GM21528 (cell line): ENCODE measurements around the gene GUCA2B.

Source experiments
- ATAC-seq: cut with Tn5 transposase; IDR thresholded peaks from one replicate; pipeline ENCODE4 v1.9.1; 2021; ENCODE audit warnings: mild to moderate bottlenecking, moderate library complexity; ENCODE audit not compliant: unreplicated experiment, low FRiP score

The GUCA2B gene

DNA sequence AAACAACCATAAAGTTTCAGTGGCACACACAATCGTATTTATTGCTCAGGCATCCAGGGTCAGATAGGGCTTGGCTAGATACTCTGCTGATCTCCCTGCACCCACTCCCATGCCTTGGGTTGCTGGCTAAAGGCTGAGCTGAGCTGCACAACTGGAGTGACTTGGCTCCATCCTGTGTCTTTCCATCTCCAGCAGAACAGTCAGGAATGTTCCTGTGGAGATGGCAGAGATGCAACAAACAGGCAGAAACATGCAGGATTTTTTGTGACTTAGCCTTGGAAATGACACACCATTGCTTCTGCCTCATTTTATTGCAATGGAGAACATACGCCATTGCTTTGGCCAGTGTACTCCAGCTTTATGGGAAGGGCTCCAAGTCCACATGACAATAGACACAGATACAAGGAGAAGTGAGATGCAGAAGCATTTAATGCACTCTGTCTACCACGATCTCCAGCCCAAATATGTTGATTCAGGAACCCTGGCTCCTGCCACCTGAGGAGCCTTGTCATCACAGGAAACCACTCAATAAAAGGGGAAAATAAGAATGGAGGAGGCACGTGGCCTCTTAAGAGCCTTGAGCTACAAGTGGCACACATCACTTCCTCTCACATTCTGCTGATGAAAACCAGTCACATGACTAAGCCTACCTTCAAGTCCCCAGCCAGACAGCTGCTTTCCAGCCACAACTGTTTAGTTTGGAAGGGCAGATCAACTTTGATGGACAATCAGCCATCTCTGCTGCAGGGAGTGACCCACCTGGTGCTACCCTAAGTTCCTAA is 10.1 kb upstream of the GUCA2B start:
- ATAC-seq = no peak

DNA sequence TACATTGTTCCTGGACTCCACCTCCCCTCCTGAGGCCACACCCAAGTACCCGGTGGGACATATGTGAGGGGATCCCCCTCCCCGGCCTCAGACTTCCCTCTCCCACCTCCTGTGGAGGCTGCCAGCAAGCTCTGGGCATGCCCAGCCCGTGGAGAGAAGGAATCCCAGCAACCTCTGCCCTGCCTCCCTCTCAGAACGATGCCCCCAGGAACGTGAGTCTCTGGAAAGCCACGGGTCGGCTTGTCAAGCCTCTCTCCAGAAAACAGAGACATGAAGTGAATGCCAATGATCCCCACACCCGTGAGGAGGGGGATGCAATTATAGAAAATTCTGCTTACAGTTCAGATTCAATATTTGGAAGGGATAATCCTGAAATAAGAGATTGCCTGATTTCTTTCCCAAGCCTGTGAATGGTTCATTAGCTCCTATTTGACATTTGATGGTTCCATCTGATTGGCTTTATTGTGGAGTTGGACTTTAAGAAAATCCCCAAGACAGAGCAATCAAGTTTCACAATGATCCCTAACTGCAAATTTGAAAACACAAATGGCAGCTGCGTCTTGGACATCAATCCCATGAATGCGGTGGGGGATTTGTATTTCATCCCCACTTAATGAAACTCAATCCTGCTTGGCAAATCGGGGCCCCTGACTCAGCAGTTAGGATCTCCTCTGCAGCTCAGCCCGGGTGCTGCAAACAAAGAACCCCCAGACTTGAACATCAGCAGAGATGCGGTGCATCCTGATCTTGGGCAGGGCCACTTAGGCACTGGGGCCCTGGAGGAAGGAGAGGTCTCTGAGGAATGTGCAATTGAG is 9.1 kb upstream of the GUCA2B start:
- no peak for ATAC-seq

DNA sequence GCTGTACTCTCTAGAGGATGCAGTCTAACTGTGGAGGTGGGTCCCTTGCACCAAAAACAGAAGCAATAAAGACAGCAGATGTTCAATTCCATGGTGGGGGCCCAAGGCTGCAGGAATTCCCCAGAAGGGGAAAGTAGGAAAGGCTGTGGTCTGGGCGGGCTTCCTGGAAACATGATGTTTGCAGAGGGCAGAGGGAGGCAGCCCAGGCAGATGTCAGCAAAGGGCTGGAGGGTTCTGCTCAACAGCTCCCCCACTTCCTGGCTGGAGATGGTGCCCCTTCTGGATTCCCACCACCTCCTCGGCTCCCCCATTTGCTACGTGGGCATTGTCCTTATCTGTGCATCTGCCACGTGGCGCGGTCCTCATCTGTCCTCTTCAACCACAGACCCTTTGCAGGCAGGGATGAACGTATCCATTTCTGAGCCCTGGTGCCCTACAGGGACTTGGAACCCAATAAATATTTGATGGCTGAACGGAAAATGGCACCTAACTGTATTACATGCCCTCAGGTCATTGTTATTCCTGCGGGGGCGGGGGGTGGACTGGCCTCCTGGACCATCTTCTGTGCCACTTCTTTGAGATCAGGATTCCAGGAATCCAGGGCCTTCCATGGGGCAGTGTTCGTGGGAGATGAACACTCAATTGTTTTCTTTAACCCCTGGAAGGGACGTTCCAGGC is 8.4 kb upstream of the GUCA2B start:
- ATAC-seq = no peak

DNA sequence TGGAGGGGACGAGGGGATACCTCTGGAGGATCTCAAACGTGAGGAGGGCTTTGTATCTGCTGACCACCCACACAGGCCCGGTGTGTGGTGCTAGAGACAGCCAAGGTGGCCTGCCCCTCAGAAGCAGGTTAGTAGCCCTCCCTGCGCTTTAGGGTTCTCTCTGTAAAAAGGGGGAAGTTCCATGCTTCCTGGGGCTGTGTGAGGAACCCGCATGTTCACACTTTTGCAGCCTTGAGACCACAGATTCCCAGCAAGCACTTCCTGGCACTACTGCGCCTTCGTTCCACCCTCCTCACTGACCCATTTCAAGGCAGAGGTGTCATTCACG is 7.9 kb upstream of the GUCA2B start:
- ATAC-seq = no peak

DNA sequence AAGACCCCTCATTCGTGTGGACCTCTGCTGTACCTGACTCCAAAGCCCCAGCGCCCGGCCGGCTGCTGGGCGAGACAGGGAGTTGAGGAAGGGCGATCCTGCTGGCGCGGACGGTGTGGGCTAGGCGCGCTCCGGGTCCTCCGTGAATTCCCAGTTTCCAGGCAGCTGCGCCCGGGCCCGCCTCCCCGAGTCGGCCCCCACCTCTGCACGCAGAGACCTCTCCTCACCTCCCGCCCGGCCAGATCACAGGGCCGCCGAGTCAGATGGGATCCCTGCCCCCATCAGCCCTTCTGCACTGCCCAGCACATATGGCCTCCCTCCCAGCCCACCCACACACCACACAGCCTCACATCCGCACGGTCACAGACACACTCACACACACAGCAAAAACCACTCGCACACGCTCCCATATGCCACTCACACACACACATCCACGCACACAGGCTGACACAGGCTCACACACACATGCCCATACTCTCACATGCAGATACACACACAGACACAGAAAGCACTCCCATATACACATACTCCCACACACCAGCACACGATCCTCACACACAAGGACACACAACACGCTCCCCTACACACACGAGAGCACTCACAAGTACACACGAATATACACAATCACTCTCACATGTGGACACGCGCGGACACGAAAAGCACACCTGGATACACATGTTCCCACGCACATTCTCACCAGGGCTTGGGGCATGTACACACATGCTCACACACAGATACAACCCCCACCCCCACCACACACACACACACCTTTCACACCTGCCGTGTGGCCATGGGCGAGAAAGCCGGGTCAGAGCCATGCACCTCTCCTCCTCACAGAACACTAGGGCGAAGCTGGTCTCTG is 7.2 kb upstream of the GUCA2B start:
- ATAC-seq = no peak

DNA sequence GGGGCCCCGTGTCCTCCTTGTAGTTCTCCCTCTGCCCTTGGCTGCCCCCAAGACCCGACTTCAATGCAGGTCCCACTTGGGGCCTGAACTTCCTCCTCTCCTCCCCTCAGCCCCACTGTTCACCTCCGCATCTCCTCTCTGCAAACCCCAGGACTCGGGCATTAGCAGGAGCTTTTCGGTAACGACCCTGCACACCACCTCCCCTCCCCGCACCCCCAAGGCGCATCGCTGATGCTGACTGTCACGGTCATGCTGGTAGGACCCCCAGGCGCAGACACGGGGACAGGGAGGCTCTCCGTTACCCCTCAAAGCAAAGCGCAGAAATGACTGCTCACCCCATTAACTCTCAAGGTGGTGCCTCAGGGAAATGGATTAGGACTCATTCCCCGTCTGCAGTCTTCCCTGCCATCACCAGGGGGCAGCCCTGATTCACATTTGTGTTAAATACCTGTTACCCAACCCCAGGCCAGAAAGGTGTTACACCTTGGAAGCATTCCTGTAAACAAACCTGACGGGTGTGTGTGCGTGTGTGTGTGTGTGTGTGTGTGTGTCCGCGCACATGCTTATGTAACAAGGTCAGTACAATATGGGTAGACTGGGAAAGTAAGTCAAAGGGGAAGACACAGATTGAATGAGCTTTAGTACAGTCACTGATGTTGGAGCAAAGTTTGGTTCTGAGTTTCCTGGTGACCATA is 6.4 kb upstream of the GUCA2B start:
- no peak for ATAC-seq

DNA sequence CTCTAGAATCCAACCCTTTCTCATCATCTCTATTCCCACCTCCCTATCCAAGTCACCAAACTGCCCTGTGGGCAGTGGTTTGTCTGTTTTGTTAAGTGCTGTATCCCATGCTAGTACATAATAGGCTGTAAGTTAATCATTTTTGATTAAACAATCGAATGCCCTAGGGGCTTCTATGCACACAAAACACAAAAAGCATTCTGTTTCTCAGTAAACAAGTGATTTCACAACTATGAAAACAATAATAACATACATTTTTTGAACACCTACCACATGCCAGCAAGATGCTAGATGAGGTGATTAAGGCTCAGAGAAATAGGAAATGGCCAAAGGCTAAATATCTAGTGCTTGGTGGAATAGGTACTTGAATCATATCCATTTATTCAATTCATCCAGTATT is 5.0 kb upstream of the GUCA2B start:
- no peak for ATAC-seq

DNA sequence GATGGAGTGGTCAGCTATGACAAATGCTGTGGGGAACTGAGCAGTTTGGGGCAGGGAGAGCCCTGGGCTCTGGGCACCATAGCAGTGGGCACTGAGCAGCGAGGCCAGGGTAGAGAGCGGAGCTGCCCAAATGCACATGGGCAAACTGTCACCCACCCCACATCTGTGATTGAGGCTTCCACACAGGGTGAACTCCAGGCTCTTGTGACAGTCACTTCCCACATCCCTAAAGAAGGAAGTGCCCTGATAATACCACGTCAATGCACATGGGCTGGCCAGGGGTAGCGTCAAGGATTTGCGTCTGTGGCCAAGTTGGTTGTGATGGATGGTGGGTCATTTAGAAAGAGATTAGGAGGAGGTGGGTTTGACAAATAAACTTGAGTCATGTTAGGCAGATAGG is 2.6 kb upstream of the GUCA2B start:
- ATAC-seq = no peak

DNA sequence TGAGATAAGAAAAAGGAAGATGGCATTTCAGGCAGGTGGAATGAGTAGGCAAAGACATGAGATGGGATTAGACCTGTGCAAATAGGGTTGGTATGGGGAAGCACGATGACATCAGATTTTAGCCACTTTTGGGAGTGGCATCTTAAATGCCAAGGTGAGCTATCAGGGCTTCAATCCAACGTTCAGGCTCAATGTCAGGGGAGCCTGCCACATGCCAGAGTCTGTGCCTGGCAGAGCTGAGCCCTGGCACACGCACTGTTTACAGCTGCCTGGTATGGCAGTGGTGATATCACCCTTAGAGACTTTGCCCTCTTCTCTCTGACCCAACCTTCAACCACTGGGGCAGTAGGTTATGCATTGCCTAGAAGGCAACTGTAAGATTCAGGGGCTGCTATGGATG is 1.1 kb upstream of the GUCA2B start:
- ATAC-seq = no peak

DNA sequence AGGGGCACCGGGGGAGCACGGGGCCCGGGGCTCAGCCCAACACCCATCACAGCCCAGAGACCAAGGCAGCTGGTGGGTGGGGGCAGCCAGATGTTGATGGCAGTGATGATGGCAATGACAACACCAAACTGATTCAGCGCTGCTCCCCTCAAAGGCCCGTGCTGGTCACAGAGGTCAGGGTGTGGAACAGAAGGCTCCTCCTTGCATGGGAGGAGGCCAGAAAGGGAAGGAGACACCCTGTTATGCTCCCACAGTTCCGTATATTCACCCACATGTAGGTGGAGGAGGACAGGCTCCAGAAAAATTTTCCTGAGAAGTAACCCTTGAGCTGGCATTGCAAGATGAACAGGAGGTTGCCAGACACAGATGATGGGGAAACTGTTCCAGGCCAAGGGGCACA is 414 bp downstream of the GUCA2B start:
- no peak for ATAC-seq

DNA sequence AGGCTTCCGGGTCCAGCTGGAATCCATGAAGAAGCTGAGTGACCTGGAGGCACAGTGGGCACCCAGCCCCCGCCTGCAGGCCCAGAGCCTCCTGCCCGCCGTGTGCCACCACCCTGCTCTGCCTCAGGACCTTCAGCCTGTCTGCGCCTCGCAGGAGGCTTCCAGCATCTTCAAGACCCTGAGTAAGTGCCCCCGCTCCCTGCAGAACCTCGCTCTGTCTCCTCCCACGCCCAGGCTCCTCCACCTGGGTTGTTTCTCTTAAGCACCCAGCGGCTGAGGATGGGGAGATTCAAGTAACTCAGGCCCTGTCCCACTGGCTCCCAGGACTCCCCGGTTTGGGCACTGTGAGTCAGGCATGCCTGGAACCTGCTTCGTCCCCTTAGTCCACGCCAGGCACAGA is 1.5 kb downstream of the GUCA2B start:
- ATAC-seq = no peak

DNA sequence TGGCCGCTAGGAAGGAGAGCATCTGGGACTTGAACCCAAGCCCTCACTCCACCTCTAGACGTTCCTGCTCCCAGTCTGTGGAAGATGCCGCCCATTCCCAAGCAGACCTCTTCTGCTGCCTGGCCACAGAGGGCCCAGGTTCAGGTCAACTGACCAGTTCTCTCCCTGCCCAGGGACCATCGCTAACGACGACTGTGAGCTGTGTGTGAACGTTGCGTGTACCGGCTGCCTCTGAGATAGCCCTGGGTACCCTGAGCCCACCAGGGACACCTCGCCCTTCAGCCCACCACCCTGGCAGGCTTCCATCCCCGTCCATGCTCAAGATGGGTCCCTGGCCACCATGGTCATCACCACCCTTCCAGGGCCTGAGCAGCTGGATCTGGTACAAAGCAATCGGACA is 2.2 kb downstream of the GUCA2B start:
- no peak for ATAC-seq

DNA sequence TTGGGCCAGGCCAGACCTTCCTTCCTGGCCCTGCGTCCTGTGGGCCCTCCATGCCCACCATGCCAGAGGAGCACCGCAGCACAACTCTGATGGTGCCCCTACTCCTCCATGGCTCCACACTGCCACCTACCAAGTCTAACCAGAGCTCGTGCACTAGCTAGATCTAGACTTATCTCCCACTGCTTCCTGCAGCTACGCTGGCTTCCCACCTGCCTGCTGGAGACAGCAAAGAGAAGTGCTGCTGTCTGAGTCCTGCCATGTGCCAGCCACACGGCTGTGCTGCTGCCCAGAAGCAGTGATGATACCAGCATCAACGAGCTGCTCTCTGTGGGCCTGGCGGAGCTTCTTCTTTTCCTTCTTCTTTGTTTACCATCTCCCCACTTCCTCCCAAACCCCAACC is 4.5 kb downstream of the GUCA2B start:
- ATAC-seq = no peak

DNA sequence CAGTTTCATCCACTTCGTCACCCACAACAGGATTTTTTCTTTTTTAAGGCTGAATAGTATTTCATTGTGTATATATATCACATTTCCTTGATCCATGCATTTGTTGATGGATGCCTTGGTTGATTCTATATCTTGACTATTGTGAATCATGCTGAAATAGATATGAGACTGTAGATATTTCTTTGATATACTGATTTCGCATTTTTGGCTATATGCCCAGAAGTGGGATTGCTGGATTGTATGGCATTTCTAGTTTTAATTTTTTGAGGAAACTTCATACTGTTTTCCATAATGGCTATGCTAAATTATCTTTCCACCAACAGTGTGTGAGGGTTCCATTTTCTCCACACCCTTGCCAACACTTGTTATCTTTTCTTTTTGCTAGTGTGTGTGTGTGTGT is 5.0 kb downstream of the GUCA2B start:
- no peak for ATAC-seq

DNA sequence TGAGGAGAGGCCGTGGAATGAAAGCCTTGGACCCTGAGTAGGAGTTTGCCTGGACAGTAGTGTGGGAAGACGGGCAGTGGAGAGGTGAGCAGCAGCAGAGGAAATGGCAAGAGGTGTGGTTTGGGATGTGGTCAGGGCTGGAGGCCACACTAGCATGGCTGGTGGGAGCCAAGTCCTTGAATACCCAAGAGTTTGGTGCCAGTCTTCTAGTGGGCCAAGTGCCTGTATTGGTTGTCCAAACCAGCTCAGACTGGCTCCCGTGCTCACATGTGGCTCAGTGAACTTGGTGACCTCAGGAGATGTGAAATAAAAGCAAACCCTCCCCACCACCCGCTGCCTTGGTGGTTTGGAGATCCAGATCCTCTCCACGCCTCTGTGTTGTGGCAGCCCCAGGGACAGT is 9.0 kb downstream of the GUCA2B start:
- no peak for ATAC-seq

DNA sequence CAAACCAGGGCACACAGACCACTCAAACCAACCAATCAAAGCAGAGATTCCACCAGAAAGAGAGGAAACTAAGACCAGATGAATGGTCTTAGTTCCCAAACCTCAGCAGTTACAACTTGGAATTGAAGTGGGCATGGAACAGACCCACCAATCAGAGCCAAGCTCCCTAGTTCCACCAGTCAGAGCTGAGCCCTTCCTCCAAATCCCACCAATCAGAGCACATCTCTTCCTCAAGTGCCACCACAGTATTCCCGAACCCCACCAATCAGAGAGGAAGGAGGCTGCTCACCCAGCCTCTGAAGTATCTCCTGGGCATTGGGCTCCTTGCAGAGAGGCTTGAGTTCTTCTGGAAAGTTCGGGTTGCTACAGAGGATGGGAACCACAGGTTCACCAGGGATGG is 9.9 kb downstream of the GUCA2B start:
- no peak for ATAC-seq

DNA sequence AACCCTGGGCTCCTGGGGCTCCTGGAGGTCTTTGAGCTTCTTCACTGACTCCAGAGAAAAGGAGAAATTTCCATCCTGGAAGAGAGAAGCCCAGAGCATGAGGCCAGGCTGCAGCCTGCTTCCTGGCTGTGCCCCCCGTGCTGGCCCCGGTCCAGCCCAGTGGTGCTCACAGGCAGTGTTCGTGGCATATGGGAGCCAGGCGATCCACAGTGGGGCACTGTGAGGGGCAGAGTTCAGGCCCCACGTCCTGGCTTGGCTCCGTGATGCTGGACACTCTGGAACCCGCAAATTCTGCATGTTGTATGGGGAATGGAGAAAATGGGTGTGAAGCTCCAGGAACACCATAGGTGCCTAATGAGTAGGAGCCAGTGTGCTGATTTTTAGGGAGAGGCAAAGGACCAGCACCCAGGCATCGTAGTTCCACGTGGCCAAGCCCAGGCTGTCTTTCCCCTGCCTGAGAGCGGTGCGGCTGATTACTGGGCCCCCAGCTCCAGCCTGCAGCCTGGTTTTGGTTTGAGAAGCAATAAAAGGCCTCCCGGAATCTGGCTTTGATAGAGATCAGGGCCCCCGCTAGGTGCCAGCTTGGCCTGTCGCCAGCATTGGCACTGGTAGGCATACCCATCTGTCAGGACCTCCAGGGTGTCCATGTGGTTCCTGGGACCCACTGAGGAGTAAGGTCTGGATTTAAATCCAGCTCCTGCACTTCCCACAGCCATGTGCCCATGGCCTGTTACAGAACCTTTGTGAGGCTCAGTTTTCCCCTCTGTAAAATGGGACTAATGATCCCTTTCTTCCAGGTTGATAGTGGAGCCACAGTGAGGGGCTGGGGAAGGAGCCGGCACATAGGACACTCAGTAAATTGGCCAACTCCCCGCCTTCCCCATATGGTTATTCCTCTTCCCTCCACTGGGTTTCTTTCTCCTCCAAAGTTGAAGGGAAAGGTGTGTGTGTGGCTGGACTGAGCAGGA is 10.6 kb downstream of the GUCA2B start:
- ATAC-seq = no peak

DNA sequence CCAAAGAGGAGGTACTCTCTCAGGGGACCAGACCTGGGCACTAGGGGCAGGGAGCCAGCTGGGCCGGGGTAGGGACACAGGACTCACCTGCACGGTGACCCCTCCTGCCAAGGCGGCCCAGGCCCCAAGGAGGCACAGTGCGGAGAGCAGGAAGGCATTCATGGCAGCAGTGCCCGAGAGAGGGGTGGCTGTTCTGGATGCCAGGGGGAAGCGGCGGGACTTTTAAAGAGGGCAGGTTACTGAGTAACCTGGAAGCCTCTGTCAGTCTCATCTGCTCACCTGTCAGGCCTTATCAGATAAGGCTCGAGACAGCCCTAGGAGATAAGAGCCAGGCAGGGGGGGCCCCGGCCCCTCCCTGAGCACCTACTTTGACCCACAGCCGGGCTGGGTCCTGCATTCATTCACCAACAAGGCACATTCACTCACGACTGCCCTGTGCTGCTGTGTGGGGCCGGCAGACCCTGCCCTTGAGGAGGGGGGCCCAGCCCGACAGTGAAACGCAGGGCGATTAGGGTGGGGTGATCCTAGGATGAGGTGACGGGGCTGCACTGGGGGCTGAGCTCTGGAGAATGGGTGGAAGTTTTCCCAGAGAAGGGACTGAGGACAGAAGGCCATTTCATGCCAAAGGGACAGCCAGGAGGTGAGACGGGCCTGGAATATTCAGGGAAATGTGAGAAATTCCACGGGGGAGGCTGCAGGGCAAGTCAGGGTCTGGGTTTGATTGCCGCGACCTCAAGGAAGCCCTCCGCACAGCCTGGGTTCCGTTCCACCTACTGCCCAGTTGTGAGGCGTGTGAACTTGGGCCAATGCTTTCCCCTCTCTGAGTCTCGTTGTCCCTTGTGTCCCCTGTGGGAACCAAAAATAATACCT is 11.6 kb downstream of the GUCA2B start, which contains the start of gene GUCA2A:
GUCA2A (minus strand) TSS at position 195 of the 870 bp plus-strand sequence; CDS start at position 162, 33 bp downstream.
- no peak for ATAC-seq
